Lower lobe of right lung (tissue), 2 donors: Measurements from ENCODE around the gene HOXA3. TPM values are rescaled to one million over a fixed set of nuclear protein-coding genes. Genes with fewer than 3 reads are reported as not detected.

ENCODE experiments used
- ATAC-seq, 2 donors: fragments of 200-7000 bp; cut with Tn5 transposase; one replicate each; pipeline ENCODE4 v1.9.1; 2020 to 2022; ENCODE audit warnings: mild to moderate bottlenecking in 2 of 2, moderate library complexity in 2 of 2
- DNase-seq: peaks from one replicate; pipeline ENCODE4 v3.0.0-alpha.2; 2020
- H3K27ac ChIP-seq: fragments of 200-600 bp; one replicate; pipeline ENCODE4 v1.8.0; 2022
- H3K27me3 ChIP-seq: fragments of 200-600 bp; one replicate; pipeline ENCODE4 v1.8.0; 2022; ENCODE audit warnings: low read depth
- H3K36me3 ChIP-seq: fragments of 200-600 bp; one replicate; pipeline ENCODE4 v1.8.0; 2022; ENCODE audit warnings: mild to moderate bottlenecking
- H3K4me1 ChIP-seq: fragments of 200-600 bp; one replicate; pipeline ENCODE4 v1.8.0; 2022
- H3K4me3 ChIP-seq: fragments of 200-600 bp; one replicate; pipeline ENCODE4 v1.8.0; 2022; ENCODE audit warnings: mild to moderate bottlenecking
- H3K9me3 ChIP-seq: fragments of 200-600 bp; one replicate; pipeline ENCODE4 v1.8.0; 2022
- CTCF ChIP-seq: fragments of 200-600 bp; IDR thresholded peaks from one replicate; pipeline ENCODE4 v1.8.0; 2022; ENCODE audit warnings: antibody characterized with exemption, mild to moderate bottlenecking
- intact Hi-C: fragments of 100-400 bp; cut with DNase I; formaldehyde crosslinking; loops from one replicate; pipeline ENCODE4 v1.11.0; 2022
- total RNA-seq: library from RNA; stranded (reverse); fragmentation: NEBNext Ultra II Directional; extraction: Animal tissue kit (Norgen Biotek cat#: 25700); gene quantifications from one replicate; pipeline ENCODE4 v1.2.1, GENCODE V29; 2021
- donor health status: DM: no; HTN: yes; CAD: no; lungs with severe emphysema.

Gene HOXA3
- total RNA-seq, 1 donor from 2014 or later: 4.6 TPM

DNA sequence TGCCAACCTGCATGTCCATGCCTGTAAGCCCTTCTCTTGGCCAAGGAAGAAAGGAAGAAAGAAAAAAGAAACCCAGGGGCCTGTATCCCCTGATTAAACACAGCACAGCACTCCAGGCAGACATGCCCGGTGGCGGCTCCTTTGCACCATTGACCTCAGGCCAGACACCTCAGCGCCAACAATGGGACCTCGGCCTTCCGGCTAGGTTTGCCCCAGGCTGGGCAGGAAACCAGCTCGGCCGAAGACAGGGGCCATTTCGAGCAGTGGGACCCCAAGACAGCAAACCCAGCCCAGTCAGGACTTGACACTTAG lies 18.9 kb upstream of the HOXA3 start:
- Histone ChIP-seq H3K27ac (no peak overlapping the region), H3K36me3 (no peaks in the 10 kb centered on the region), H3K4me3 (no peak overlapping the region), H3K27me3 (peaks cover 100% of the 10 kb centered on the region), H3K9me3 (no peaks in the 10 kb centered on the region), H3K4me1 (peaks cover 42% of the 10 kb centered on the region)
- no peak for TF ChIP-seq CTCF
- no peak for DNase-seq
- intact Hi-C loops: no loop called here
- no peak for ATAC-seq

DNA sequence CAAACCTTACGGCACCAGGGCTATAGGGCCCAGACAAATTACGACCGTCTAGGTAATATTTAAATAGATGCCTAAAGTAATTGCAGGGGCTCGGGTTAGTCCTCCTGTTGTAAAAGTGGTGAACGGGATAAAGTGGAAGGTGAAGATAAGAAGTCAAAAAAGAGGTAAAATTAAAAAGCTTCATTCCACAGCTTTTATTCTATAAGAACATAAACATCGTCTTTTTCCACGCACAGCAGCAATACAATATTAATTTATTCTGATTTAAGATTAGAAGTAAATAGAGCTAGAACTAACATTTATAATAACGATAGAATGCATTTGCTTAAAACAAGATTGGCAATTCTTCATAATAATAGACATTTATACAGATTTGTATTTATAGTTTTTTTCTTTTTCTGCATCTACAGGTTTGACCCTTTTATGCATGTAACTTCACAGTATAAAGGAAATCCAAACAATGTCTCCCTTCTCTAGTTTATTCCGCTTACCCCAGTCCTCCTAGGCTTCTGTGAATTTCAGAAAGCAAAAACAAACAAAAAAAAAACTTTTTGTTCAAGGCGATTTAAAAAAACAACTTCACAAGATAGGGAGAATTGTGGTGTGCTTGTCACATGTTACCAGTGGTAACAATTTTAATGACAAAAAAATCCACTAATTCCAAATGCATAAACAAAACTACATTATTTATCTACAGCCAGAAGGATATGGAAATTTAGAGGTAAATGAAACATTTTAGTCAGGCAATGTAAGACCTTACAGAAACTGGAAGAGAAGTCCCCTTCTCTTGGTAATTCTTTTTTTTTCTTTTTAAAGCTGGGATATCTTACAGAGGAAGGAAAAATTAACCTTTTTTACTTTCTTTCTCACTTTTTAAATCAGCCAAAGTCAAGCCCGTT lies 18.3 kb upstream of the HOXA3 start:
- Histone ChIP-seq H3K36me3 (no peaks in the 10 kb centered on the region), H3K27ac (no peak overlapping the region), H3K4me1 (peaks cover 48% of the 10 kb centered on the region), H3K9me3 (no peaks in the 10 kb centered on the region), H3K27me3 (peaks cover 100% of the 10 kb centered on the region), H3K4me3 (no peak overlapping the region)
- DNase-seq: no peak
- ATAC-seq: no peak
- intact Hi-C loops: no loop called here
- no peak for TF ChIP-seq CTCF

- no peak overlapping the region for H3K4me3 ChIP-seq
- no peak overlapping the region for H3K27ac ChIP-seq
- no peaks in the 10 kb centered on the region for H3K36me3 ChIP-seq
- no peak for TF ChIP-seq CTCF
- peak; percentile 39 for DNase-seq
- H3K9me3 ChIP-seq: no peaks in the 10 kb centered on the region
- H3K27me3 ChIP-seq: peaks cover 100% of the 10 kb centered on the region
- ATAC-seq: no peak
- H3K4me1 ChIP-seq: peaks cover 54% of the 10 kb centered on the region
- intact Hi-C loops: no loop called here
These were observed 17.5 kb upstream of the HOXA3 start for GRCh38 chr7:27169658-27170425.

GRCh38 chr7:27168265-27168947 lies 16.0 kb upstream of the HOXA3 start:
- no peaks in the 10 kb centered on the region for H3K9me3 ChIP-seq
- TF ChIP-seq CTCF: no peak
- peaks cover 100% of the 10 kb centered on the region for H3K27me3 ChIP-seq
- H3K36me3 ChIP-seq: no peaks in the 10 kb centered on the region
- no peak overlapping the region for H3K4me3 ChIP-seq
- ATAC-seq: no peak
- intact Hi-C loops: no loop called here
- H3K4me1 ChIP-seq: peaks cover 52% of the 10 kb centered on the region
- peak; percentile 42 for DNase-seq
- no peak overlapping the region for H3K27ac ChIP-seq

GRCh38 chr7:27167916-27168264 lies 15.5 kb upstream of the HOXA3 start:
- peaks cover 47% of the 10 kb centered on the region for H3K4me1 ChIP-seq
- ATAC-seq: no peak
- peaks cover 100% of the 10 kb centered on the region for H3K27me3 ChIP-seq
- no peaks in the 10 kb centered on the region for H3K36me3 ChIP-seq
- no peaks in the 10 kb centered on the region for H3K9me3 ChIP-seq
- no peak for DNase-seq
- no peak overlapping the region for H3K27ac ChIP-seq
- no peak for TF ChIP-seq CTCF
- intact Hi-C loops: no loop called here
- no peak overlapping the region for H3K4me3 ChIP-seq
